ENCODE data around the gene RPLP2. TPM values are rescaled to one million over a fixed set of nuclear protein-coding genes. Genes with fewer than 3 reads are reported as not detected.

RPLP2 gene
- total RNA-seq, 3 donors from 2014 or later (not counting 1 experiment from before 2014, with no cell fraction given) = 1,482 to 1,846 (median 1,534) TPM

DNA sequence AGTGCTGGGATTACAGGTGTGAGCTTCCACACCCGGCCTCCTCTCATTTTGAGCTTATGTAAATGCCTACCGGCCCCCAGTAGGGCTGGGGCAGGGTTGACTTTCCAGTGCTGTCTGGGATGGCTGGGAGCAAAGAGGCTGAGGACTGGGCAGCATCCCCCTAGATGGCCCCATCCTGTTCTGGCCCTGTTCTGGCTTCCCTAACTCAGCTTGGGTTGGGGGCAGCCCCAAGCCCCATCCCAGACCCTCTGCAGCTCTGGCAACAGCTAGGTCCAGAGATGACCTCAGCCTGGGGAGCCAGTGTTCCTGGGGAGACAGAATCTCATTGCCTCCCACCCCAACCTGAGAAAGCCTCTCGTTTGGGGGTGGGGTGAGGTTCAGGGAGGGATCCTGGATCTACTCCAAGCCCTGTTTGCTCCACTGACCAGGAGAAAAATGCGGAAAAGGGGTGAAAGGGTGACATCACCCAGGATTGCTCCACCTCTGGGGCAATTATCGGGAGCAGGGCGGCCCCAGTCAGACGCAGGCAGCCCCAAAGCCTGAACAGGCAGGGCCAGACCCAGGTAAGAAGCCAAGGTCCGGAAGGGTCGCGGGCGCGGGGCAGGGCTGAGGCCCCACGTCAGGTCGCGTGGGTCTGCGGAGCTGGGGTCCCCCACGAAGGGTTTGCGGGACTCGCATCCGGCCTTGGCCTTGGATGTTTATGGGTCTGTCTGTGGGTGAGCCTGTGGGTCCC, 8.8 kb downstream of the RPLP2 start, which contains the start of gene PNPLA2:
Gene PNPLA2, plus strand, starts transcription at position 519 of the 733 bp plus-strand sequence. CDS start 805 bp downstream, outside the sequence.
- Mint-ChIP-seq H3K27me3 (ENCODE audit: low read depth in 2 of 2) (no peaks in the 10 kb centered on the region), H3K27ac (peak within 1 kb of the TSS; percentile 81 to 88), H3K4me3 (peak within 1 kb of the TSS; percentile 90), H3K36me3 (no peaks in the 10 kb centered on the region), H3K4me1 (peaks cover 0 to 17% of the 10 kb centered on the region in 2 donors), H3K9me3 (no peaks in the 10 kb centered on the region)
- no peaks in the 10 kb centered on the region for H3K9me3 ChIP-seq (ENCODE audit: control insufficient read depth, insufficient read depth, low read length)
- 41% methylated on average over 19 of the region's 20 CpGs for WGBS (ENCODE audit: insufficient coverage)
- H3K36me3 ChIP-seq (ENCODE audit: control insufficient read depth, insufficient read depth, low read length) = peaks cover 9% of the 10 kb centered on the region
- no peak for ATAC-seq
- TF ChIP-seq, protein P1, sequence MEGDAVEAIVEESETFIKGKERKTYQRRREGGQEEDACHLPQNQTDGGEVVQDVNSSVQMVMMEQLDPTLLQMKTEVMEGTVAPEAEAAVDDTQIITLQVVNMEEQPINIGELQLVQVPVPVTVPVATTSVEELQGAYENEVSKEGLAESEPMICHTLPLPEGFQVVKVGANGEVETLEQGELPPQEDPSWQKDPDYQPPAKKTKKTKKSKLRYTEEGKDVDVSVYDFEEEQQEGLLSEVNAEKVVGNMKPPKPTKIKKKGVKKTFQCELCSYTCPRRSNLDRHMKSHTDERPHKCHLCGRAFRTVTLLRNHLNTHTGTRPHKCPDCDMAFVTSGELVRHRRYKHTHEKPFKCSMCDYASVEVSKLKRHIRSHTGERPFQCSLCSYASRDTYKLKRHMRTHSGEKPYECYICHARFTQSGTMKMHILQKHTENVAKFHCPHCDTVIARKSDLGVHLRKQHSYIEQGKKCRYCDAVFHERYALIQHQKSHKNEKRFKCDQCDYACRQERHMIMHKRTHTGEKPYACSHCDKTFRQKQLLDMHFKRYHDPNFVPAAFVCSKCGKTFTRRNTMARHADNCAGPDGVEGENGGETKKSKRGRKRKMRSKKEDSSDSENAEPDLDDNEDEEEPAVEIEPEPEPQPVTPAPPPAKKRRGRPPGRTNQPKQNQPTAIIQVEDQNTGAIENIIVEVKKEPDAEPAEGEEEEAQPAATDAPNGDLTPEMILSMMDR (IDR thresholded peaks at IDR 0.05) = no peak
- peaks cover 33% of the 10 kb centered on the region for H3K4me1 ChIP-seq (ENCODE audit: control insufficient read depth, insufficient read depth, low read length)
- intact Hi-C loops (cut with micrococcal nuclease) = loop anchor here (1.0 kb wide), 1 partner anchor 9 kb away; the partner anchor contains the start of gene RPLP2
- peak within 1 kb of the TSS; percentile 59 for H3K4me3 ChIP-seq (ENCODE audit: low read length)
- DNase-seq = no peak
- no peaks in the 10 kb centered on the region for H3K27me3 ChIP-seq (ENCODE audit: control insufficient read depth, insufficient read depth, low read length)
- peak within 1 kb of the TSS; percentile 81 for H3K27ac ChIP-seq (ENCODE audit: low read length)

DNA sequence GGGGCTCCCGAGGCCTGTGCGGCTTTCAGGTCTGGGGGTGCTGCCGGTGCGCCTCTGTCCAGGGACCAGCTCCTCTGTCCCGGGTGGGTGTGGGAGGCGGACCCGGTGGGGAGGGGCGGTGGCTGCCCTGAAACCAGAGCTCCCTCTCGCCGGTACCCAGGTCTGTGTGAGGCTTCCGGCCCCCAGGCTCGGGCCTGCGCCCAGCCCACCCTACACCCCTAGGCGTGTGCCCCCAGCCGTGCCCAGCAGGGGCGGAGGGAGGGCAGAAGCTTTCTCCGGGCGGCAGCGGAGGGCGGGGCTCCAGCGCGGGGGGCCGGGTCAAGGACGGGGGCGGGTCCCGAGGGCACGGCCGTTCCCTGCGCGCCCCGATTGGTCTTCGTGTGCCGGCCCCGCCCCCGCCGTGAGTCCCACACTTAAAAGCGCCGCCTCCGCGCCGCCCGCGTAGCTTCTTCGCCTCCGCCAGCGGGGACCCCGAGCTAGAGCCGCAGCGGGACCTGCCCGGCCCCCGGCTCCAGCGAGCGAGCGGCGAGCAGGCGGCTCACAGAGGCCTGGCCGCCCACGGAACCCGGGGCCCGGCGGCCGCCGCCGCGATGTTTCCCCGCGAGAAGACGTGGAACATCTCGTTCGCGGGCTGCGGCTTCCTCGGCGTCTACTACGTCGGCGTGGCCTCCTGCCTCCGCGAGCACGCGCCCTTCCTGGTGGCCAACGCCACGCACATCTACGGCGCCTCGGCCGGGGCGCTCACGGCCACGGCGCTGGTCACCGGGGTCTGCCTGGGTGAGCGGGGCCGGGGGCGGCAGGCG, 9.6 kb downstream of the RPLP2 start:
- Histone ChIP-seq H3K36me3 (ENCODE audit: control insufficient read depth, insufficient read depth, low read length) (peaks cover 5% of the 10 kb centered on the region), H3K9me3 (ENCODE audit: control insufficient read depth, insufficient read depth, low read length) (no peaks in the 10 kb centered on the region), H3K27ac (ENCODE audit: low read length) (peak overlapping the region; percentile 81), H3K4me3 (ENCODE audit: low read length) (peak overlapping the region; percentile 59), H3K27me3 (ENCODE audit: control insufficient read depth, insufficient read depth, low read length) (no peaks in the 10 kb centered on the region), H3K4me1 (ENCODE audit: control insufficient read depth, insufficient read depth, low read length) (peaks cover 33% of the 10 kb centered on the region)
- peak overlapping the region; percentile 90 for H3K4me3 Mint-ChIP-seq
- H3K27me3 Mint-ChIP-seq (ENCODE audit: low read depth in 2 of 2) = no peaks in the 10 kb centered on the region
- H3K27ac Mint-ChIP-seq = peak overlapping the region; percentile 81 to 88
- H3K36me3 Mint-ChIP-seq = no peaks in the 10 kb centered on the region
- H3K9me3 Mint-ChIP-seq = no peaks in the 10 kb centered on the region
- ATAC-seq (peak; percentile 76 to 90 (median 79)), DNase-seq (peak; percentile 94)
- intact Hi-C loops (cut with micrococcal nuclease) = loop anchor here (1.0 kb wide), 1 partner anchor 10 kb away; the partner anchor contains the start of gene RPLP2
- peaks cover 0 to 17% of the 10 kb centered on the region in 2 donors for H3K4me1 Mint-ChIP-seq
- under 1% methylated on average over 96 of the region's 96 CpGs for WGBS (ENCODE audit: insufficient coverage)
- TF ChIP-seq, protein P1 (IDR thresholded peaks at IDR 0.05) = peak; percentile 11

DNA sequence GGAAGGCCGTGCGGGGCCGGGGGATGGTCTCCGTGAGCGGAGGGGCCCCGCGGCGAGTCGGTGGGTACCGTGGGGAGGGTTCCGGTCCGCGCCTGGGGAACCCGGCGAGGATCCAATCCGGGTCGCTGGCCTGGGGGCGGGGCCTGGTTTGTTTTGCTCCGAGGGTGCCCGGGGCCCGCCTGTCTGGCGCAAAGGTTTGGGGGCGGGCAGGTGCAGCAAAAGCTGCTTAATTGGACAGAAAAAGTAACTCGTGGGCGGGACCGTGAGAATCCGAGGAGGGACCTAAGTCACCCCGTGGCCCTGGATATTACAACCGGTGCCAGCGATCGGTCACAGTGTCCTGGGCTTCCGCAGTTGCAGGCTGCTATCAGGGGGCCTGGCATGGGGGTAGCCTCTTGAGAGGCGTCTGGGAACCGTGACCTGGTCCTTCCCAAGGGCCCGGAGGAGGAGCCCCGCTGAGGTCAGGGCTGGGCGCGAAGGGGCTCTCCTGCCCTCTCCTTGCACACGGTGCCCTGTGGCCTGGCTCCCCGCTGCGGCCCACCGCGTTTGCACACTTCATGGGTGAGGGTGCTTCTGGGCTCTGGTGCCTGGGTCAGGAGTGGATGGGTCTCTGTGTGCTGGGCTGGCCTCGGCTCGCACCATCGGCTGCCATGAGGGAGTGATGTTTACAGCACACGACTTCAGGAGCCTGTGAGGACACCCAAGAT, 10.3 kb downstream of the RPLP2 start:
- H3K36me3 Mint-ChIP-seq = no peaks in the 10 kb centered on the region
- peaks cover 0 to 17% of the 10 kb centered on the region in 2 donors for H3K4me1 Mint-ChIP-seq
- ATAC-seq (peak; percentile 77 to 88 (median 78)), DNase-seq (peak; percentile 95 to 96)
- H3K9me3 Mint-ChIP-seq = no peaks in the 10 kb centered on the region
- Histone ChIP-seq H3K4me1 (ENCODE audit: control insufficient read depth, insufficient read depth, low read length) (peaks cover 33% of the 10 kb centered on the region), H3K9me3 (ENCODE audit: control insufficient read depth, insufficient read depth, low read length) (no peaks in the 10 kb centered on the region), H3K27me3 (ENCODE audit: control insufficient read depth, insufficient read depth, low read length) (no peaks in the 10 kb centered on the region), H3K4me3 (ENCODE audit: low read length) (peak overlapping the region; percentile 59), H3K36me3 (ENCODE audit: control insufficient read depth, insufficient read depth, low read length) (peaks cover 9% of the 10 kb centered on the region), H3K27ac (ENCODE audit: low read length) (peak overlapping the region; percentile 81)
- TF ChIP-seq, protein P1 (IDR thresholded peaks at IDR 0.05) = no peak
- WGBS (ENCODE audit: insufficient coverage) = 3% methylated on average over 47 of the region's 47 CpGs
- intact Hi-C loops (cut with micrococcal nuclease) = loop anchor here (1.0 kb wide), 1 partner anchor 11 kb away; the partner anchor contains the start of gene RPLP2
- H3K4me3 Mint-ChIP-seq = peak overlapping the region; percentile 90
- H3K27ac Mint-ChIP-seq = peak overlapping the region; percentile 81 to 88
- H3K27me3 Mint-ChIP-seq (ENCODE audit: low read depth in 2 of 2) = no peaks in the 10 kb centered on the region
